Measurements from ENCODE around the gene CD6. TPM values are rescaled to one million over a fixed set of nuclear protein-coding genes. Genes with fewer than 3 reads are reported as not detected.

Gene CD6
- total and polyA plus RNA-seq, 10 of the 15 experiments (the other 5 are each of a cell fraction or from before 2014, with no cell fraction given), result 0.37 to 17.6 (median 6.2) TPM

DNA sequence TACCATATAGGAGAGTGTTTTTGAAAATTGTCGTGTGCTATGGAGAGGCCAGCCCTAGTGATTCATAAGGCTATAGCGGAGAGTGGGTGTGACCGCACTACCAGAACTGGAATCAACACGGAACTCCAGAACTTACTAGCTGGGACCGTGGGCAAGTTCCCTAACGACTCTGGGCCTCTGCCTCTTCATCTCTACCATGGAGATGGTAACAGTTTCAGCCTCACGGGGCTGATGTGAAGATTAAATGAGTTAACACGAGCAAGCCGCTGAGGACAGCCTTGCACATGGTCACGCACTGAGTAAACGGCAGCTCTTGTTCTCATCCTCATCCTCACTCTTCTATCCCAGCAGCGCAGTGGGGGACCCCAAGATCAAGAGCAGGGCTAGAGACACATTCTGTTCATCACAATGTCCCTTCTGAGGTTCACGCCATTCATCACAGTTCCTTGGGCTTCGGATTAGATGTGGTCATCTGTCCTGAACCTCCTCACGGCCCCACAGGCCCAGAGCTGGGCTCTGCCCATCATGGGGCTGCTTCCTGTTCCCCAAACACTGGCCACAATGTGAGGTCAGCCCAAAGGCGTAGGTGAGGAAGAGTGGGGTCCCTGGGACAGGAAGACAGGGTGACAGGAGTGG lies 83.6 kb downstream of the CD6 start (continued):
- TF ChIP-seq ZBED1 (IDR thresholded peaks at IDR 0.05; ENCODE audit: borderline replicate concordance) (no peak), HDAC6 (IDR thresholded peaks at IDR 0.05; ENCODE audit: unreplicated experiment) (no peak)

DNA sequence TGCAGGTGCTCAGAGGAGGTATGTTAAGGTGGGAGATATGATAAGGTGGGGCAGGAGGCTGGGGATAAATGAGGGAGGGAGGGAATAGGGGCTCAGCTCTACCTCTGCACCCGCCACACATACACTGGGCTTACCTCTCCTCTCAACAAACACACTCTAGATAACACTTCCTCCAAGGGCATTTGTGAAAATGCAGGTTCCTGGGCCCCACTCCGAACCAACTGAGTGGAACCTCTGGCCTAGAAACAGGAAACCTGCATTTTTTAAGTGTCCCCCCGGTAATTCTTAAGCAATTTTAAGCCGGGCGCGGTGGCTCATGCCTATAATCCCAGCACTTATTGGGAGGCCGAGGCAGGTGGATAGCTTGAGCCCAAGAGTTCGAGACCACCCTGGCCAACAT lies 84.3 kb downstream of the CD6 start:
- no peak overlapping the region for H3K4me3 ChIP-seq
- RAD21 ChIA-PET (ENCODE audit: unreplicated experiment), result interaction anchor here (0.8 to 1.3 kb wide), 3 partner anchors 13 to 106 kb away, joined by 3 to 4 read pairs (median 4); no protein-coding TSS in a partner anchor
- in situ Hi-C loops (cut with MboI), result no loop called here
- 91% methylated on average over 8 of the region's 8 CpGs for WGBS (ENCODE audit: insufficient coverage, insufficient replicate concordance, low lambda C conversion rate, missing lambda C conversion rate)
- H3K9ac ChIP-seq (ENCODE audit: control insufficient read depth, insufficient read depth, low read length), result no peak overlapping the region
- CTCF ChIA-PET, result interaction anchor here (0.6 to 5.2 kb wide), 5 partner anchors 9 to 115 kb away, joined by 3 to 25 read pairs (median 6); partner anchors contain the start of gene CD6
- H2AFZ ChIP-seq (ENCODE audit: control insufficient read depth, low read depth, low read length), result no peak overlapping the region
- no peak overlapping the region for H3K27ac ChIP-seq (ENCODE audit: control insufficient read depth, insufficient read depth)
- H3K79me2 ChIP-seq (ENCODE audit: control insufficient read depth, insufficient read depth, low read length), result no peaks in the 10 kb centered on the region
- POLR2A ChIA-PET, result interaction anchor here (0.5 to 1.7 kb wide), 3 partner anchors 8 to 31 kb away, joined by 4 to 6 read pairs (median 5); no protein-coding TSS in a partner anchor
- H4K20me1 ChIP-seq (ENCODE audit: control insufficient read depth, insufficient read depth), result no peaks in the 10 kb centered on the region
- SMC1A ChIA-PET (ENCODE audit: uncharacterized antibody, unreplicated experiment), result interaction anchor here (0.7 to 2.4 kb wide), 9 partner anchors 9 to 140 kb away, joined by 3 to 15 read pairs (median 5); no protein-coding TSS in a partner anchor
- no peaks in the 10 kb centered on the region for H3K27me3 ChIP-seq (replicated peaks in 1 of 2; ENCODE audit: control insufficient read depth in 2 of 2, insufficient read depth in 2 of 2, low read length in 1 of 2)
- H3K4me2 ChIP-seq (ENCODE audit: control insufficient read depth, insufficient read depth), result no peak overlapping the region
- FAIRE-seq (no peak), ATAC-seq (no peak), DNase-seq (ENCODE audit: low read depth, low spot score) (no peak)
- H3K36me3 ChIP-seq (ENCODE audit: control insufficient read depth in 2 of 2, insufficient read depth in 2 of 2, low read length in 1 of 2), result 0 out of 4 replicates have a peak, but pooled peaks cover 0 to 2% of the 10 kb centered on the region in 2 experiments
- BruUV-seq (replicated peaks), result no TSS peak
- peaks cover 14% of the 10 kb centered on the region for H3K4me1 ChIP-seq (ENCODE audit: control insufficient read depth, insufficient read depth, low read length)
- intact Hi-C loops (cut with micrococcal nuclease; ENCODE audit: unreplicated experiment), result no loop called here
- H3K9me3 ChIP-seq (replicated peaks; ENCODE audit: control insufficient read depth, insufficient read depth, low read length), result no peaks in the 10 kb centered on the region
- TF ChIP-seq SUPT20H (IDR thresholded peaks at IDR 0.05; ENCODE audit: borderline replicate concordance, control insufficient read depth, low read depth, low read length) (no peak), TBL1XR1 (IDR thresholded peaks at IDR 0.05; ENCODE audit: low read depth, low read length) (no peak), POLR2AphosphoS2 (IDR thresholded peaks at IDR 0.05; ENCODE audit: low read depth, low read length) (no peak), SIX5 (IDR thresholded peaks at IDR 0.05; ENCODE audit: low read depth, low read length, severe bottlenecking) (no peak), SP1 (IDR thresholded peaks at IDR 0.05; ENCODE audit: low read depth, low read length) (no peak), TCF12 (IDR thresholded peaks at IDR 0.05; ENCODE audit: low read depth, low read length) (no peak), CREM (IDR thresholded peaks at IDR 0.05; ENCODE audit: low read depth) (no peak), SMAD1 (IDR thresholded peaks at IDR 0.05; ENCODE audit: low read depth, partially characterized antibody) (no peak), RCOR1 (conservative IDR thresholded peaks at IDR 0.05; ENCODE audit: low read depth, low read length) (no peak), NRF1 (conservative IDR thresholded peaks at IDR 0.05; ENCODE audit: low read depth, low read length) (no peak), IKZF1 (conservative IDR thresholded peaks at IDR 0.05) (no peak), ZNF274 (IDR thresholded peaks at IDR 0.05; ENCODE audit: insufficient read depth, insufficient read length) (no peak), POLR2A (IDR thresholded peaks at IDR 0.05; ENCODE audit: low read depth, low read length) (no peak), RUNX3 (IDR thresholded peaks at IDR 0.05; ENCODE audit: low read length) (no peak)
- TF ChIP-seq, protein P1, sequence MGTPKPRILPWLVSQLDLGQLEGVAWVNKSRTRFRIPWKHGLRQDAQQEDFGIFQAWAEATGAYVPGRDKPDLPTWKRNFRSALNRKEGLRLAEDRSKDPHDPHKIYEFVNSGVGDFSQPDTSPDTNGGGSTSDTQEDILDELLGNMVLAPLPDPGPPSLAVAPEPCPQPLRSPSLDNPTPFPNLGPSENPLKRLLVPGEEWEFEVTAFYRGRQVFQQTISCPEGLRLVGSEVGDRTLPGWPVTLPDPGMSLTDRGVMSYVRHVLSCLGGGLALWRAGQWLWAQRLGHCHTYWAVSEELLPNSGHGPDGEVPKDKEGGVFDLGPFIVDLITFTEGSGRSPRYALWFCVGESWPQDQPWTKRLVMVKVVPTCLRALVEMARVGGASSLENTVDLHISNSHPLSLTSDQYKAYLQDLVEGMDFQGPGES (IDR thresholded peaks at IDR 0.05), result no peak
- TF ChIP-seq, protein P2, sequence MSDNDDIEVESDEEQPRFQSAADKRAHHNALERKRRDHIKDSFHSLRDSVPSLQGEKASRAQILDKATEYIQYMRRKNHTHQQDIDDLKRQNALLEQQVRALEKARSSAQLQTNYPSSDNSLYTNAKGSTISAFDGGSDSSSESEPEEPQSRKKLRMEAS (IDR thresholded peaks at IDR 0.05; ENCODE audit: low read depth, low read length), result no peak
- TF ChIP-seq, protein P3, sequence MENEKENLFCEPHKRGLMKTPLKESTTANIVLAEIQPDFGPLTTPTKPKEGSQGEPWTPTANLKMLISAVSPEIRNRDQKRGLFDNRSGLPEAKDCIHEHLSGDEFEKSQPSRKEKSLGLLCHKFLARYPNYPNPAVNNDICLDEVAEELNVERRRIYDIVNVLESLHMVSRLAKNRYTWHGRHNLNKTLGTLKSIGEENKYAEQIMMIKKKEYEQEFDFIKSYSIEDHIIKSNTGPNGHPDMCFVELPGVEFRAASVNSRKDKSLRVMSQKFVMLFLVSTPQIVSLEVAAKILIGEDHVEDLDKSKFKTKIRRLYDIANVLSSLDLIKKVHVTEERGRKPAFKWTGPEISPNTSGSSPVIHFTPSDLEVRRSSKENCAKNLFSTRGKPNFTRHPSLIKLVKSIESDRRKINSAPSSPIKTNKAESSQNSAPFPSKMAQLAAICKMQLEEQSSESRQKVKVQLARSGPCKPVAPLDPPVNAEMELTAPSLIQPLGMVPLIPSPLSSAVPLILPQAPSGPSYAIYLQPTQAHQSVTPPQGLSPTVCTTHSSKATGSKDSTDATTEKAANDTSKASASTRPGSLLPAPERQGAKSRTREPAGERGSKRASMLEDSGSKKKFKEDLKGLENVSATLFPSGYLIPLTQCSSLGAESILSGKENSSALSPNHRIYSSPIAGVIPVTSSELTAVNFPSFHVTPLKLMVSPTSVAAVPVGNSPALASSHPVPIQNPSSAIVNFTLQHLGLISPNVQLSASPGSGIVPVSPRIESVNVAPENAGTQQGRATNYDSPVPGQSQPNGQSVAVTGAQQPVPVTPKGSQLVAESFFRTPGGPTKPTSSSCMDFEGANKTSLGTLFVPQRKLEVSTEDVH (IDR thresholded peaks at IDR 0.05; ENCODE audit: low read depth, partially characterized antibody), result no peak
